DMS153 (cell line): ENCODE results near the gene DNAH2.
"Not testable (repeated sequence)": the region's sequence is repeated elsewhere in the genome, so short reads cannot be mapped to it uniquely, and the experiment has no call there.

Source experiments
- DNase-seq: peaks from one replicate; lab custom pipeline; 2025; lab: John Stamatoyannopoulos, UW

Gene DNAH2

DNA sequence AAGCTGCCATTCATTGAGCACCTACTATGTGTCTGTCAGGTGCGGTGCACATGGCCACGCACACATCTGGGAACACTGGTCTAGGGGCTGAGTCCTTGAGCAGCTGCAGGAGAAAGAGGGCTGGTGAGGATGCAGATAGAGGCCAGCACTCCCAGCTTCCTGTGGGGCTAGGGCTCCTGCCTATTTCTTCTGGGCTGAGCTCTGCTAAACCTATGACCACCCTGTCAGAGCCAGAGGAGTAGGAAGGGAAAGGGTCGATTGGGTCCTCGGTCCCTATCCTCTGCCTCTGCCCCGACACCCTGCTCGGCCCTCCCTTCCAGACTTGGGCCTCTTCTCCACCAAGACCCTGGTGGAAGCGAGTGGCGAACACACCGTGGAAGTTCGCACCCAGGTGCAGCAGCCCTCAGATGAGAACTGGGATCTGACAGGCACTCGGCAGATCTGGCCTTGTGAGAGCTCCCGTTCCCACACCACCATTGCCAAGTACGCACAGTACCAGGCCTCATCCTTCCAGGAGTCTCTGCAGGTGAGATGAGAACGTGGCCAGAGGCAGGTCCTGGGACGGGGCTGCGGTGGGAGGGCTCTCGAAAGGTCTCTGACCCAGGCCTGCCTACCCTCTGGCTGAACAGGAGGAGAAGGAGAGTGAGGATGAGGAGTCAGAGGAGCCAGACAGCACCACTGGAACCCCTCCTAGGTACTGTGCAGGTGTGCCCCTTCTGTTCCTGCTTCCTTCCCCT, 133.3 kb downstream of the DNAH2 start:
- DNase-seq: no peak

- DNase-seq: peak; percentile 55
Observed at GRCh38 chr17:7851438-7852261, 134.1 kb downstream of the DNAH2 start.

- no peak for DNase-seq
Observed at GRCh38 chr17:7852262-7852670, 134.7 kb downstream of the DNAH2 start.

DNA sequence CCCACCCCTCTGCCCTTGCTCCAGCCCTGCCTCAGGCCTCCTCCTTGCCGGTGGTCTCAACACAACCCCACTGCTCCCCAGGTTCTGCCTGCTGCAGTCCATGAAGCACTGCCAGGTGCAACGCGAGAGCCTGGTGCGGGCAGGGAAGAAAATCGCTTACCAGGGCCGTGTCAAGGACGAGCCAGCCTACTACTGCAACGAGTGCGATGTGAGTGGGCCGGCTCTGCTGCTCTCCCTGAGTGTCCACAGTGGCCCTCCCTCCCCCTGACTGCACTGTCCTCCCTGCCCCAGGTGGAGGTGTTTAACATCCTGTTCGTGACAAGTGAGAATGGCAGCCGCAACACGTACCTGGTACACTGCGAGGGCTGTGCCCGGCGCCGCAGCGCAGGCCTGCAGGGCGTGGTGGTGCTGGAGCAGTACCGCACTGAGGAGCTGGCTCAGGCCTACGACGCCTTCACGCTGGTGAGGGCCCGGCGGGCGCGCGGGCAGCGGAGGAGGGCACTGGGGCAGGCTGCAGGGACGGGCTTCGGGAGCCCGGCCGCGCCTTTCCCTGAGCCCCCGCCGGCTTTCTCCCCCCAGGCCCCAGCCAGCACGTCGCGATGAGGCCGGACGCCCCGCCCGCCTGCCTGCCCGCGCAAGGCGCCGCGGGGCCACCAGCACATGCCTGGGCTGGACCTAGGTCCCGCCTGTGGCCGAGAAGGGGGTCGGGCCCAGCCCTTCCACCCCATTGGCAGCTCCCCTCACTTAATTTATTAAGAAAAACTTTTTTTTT, 135.6 kb downstream of the DNAH2 start:
- no peak for DNase-seq

DNA sequence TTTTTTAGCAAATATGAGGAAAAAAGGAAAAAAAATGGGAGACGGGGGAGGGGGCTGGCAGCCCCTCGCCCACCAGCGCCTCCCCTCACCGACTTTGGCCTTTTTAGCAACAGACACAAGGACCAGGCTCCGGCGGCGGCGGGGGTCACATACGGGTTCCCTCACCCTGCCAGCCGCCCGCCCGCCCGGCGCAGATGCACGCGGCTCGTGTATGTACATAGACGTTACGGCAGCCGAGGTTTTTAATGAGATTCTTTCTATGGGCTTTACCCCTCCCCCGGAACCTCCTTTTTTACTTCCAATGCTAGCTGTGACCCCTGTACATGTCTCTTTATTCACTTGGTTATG, 136.1 kb downstream of the DNAH2 start:
- no peak for DNase-seq

DNA sequence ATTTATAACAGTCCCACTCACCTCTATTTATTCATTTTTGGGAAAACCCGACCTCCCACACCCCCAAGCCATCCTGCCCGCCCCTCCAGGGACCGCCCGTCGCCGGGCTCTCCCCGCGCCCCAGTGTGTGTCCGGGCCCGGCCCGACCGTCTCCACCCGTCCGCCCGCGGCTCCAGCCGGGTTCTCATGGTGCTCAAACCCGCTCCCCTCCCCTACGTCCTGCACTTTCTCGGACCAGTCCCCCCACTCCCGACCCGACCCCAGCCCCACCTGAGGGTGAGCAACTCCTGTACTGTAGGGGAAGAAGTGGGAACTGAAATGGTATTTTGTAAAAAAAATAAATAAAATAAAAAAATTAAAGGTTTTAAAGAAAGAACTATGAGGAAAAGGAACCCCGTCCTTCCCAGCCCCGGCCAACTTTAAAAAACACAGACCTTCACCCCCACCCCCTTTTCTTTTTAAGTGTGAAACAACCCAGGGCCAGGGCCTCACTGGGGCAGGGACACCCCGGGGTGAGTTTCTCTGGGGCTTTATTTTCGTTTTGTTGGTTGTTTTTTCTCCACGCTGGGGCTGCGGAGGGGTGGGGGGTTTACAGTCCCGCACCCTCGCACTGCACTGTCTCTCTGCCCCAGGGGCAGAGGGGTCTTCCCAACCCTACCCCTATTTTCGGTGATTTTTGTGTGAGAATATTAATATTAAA, 136.7 kb downstream of the DNAH2 start:
- DNase-seq: no peak

DNA sequence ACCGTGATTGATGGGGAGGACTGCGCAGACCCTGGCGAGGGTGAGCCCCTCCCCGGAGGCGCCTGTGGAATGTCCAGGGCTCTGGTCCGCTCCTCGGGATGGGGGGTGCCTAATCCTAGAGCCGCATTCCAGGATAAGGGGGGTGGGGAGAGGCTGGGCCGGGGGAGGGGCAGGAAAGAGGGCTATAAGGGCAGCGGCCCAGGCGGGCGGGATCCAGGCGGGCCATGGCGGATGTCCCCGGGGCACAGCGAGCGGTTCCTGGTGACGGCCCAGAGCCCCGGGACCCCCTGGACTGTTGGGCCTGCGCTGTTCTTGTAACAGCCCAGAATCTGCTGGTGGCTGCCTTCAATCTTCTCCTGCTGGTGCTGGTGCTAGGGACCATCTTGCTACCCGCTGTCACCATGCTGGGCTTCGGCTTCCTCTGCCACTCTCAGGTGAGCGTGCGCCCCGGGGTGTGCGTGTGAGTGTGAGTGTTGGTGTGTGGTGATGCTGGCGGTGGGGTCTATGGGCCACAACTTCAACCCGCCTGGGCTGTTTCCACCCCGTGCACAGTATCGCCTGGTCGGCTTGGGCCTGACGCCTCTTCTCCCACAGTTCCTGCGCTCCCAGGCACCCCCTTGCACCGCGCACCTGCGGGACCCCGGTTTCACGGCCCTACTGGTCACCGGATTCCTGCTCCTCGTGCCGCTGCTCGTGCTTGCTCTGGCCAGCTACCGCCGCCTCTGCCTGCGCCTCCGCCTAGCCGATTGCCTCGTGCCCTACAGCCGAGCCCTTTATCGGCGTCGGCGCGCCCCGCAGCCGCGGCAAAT, 137.5 kb downstream of the DNAH2 start, which contains the start of gene TMEM88:
TSS of gene TMEM88 (plus strand) at position 216 of the 809 bp plus-strand sequence. CDS start at position 225, 9 bp downstream.
- no peak for DNase-seq

GRCh38 chr17:7855660-7856010, 138.1 kb downstream of the DNAH2 start:
- DNase-seq: no peak

DNA sequence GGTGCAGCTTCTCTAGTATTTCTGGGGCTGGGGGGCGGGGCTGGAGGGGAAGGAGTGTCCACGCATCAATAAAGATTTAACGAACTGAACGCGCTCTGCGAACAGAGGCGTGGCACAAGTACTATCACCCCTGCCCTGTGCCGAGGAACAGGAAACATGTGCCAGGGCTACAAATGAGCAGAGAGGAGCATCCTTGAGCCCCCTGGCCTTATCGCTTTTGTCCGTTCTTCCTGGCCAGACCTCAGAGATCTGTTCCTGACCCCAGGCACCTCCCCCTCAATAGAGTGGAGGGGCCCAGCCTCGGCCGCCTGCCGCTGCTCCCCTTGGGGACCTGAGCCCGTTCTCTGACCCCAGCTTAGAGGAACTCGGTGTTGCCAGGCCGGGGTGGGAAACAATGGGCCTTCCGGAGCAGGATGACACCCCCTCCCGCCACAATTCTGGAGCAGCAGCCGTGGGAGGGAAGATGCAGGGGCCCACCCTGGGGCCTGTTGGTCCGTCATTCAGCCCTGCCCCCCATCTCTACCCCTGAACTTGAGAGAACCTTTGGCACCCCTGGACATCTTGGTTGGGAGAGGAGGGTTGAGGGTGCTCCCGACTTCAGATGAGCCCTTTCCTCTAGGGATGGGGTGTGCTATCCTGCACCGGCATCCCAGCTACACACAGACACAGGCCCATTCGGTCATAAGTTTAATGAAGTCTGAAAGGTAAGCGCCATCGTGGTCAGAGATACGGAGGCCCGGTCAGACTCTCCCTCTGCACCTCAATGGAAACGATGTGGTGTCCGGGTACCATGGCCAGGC, 138.7 kb downstream of the DNAH2 start:
- DNase-seq: no peak

DNA sequence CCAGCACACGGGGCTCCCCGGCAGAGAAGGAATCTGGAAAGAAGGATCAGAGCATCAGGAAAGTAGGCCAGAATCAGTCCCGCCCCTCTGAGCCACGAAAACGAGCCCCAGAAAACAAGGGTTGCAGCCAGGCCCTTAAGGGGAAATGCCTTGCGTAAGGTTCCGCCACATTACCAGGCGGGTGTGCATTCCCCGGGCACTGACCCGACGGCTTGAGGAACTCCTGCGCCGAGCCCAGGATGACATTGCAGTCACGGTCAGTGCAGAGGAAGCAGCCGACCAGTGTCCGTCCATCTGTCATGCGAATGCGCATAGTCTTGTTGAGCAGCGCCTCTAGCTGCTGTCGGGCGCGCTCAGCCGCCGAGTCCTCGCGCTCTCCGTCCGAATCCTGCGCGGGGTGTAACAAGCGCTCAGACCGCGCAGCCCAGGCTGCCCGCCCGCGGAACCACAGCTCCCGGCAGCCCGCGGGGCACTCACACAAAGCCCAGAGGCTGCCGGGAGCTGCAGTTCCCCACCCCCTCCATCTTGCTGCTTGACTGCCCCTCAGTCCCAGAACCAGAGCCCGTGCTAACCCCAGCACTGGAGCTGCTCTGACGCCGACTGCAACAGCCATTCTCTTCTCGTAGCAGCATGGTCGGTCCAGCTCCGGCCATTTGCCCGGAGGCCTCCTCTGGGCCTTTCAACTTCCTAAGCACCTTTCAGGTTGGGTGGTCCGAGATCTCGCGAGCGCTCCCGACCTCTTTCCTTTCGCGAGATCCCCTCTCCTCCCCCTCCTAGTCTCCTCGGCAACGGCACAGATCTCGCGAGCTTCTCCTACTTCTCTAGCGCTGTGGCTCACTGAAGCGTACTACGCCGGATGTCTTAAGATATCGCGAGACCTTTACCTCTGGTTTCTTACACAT, 139.5 kb downstream of the DNAH2 start, which contains the start of gene NAA38:
TSS of gene NAA38 (minus strand) at position 749 of the 902 bp plus-strand sequence. CDS start at position 653, 96 bp downstream.
- DNase-seq: peak; percentile 95

DNA sequence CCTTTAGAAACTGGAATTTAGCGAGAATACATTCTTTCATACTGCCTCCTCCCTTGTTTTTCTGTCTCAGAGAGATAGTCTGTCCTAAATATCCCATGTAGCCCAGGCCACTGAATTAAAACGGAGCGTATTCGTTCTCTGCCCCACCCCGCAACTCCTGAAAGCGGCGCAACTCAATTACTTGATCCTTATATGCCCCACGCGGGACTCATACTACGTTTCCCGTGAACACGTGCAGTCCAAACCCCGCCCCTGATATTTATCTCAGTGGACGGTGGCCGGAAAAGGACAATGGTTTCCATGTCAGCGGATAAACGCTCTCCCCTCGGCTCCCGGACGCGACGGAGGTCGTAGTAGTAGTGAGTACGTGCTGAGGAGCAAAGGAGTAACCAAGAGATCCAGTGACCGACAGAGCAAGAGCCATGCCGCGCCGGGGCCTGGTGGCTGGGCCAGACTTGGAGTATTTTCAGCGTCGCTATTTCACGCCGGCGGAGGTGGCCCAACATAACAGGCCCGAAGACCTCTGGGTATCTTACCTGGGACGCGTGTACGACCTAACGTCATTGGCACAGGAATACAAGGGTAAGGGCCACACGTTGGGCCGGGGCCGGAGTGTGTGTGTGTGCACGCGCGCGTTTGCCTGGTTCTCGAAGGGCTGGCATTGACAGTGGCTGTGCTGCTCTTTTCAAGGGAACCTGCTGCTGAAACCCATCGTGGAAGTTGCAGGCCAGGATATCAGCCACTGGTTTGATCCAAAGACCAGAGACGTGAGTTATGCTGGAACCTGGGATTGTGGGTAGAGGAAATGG, 140.4 kb downstream of the DNAH2 start, which contains the start of gene CYB5D1:
TSS of gene CYB5D1 (plus strand) at position 291 of the 809 bp plus-strand sequence. CDS start at position 423, 132 bp downstream.
- DNase-seq: peak; percentile 82

GRCh38 chr17:7858522-7858810, 140.9 kb downstream of the DNAH2 start:
- DNase-seq: no peak

GRCh38 chr17:7859028-7859427, 141.5 kb downstream of the DNAH2 start:
- no peak for DNase-seq

DNA sequence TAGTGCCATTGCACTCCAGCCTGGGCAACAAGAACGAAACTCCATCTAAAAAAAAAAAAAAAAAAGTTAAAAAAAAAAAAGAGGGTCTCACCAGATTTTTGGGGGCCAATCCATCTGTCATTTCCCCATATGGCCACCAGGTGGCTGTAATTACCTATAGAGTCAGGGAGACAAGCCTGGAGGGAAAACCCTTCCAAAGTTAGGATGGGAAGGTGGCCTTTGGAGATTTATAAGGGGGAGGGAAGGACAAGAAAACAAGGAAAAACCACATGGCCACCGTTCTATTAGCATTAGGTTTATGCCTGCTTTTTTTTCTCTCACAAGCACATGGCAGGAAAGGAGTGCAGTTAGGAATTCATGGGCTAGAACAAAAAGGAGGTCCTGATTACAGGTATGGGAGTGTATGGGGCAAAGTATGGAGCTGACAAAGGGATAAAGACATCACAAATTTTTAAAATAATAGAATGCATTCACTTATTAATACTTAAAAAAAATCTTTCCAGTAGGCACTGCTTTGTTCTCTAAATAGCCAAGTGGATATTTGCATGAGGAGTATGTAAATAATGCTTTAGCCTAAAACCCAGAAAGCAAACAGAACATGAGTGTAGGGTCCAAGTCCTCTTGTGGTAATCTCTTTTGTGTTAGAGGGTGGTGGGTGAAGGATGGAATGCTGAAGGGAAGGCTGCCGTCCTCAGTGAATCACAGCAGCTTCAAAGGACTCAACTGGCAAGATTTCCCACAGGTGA, 145.3 kb downstream of the DNAH2 start:
- no peak for DNase-seq

DNA sequence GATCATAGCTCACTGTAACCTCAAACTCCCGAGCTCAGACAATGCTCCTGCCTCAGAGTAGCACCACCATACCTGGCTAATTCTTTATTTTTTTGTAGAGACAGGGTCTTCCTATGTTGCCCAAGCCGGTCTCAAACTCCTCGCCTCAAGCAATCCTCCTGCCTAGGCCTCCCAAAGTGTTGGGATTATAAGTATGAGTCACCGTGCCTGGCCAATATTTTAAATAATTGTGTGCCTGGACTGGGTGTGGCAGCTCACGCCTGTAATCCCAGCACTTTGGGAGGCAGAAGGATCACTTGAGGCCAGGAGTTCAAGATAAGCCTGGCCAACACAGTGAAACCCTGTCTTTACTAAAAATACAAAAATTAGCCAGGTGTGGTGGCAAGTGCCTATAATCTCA, 146.8 kb downstream of the DNAH2 start:
- DNase-seq: not testable (repeated sequence)

DNA sequence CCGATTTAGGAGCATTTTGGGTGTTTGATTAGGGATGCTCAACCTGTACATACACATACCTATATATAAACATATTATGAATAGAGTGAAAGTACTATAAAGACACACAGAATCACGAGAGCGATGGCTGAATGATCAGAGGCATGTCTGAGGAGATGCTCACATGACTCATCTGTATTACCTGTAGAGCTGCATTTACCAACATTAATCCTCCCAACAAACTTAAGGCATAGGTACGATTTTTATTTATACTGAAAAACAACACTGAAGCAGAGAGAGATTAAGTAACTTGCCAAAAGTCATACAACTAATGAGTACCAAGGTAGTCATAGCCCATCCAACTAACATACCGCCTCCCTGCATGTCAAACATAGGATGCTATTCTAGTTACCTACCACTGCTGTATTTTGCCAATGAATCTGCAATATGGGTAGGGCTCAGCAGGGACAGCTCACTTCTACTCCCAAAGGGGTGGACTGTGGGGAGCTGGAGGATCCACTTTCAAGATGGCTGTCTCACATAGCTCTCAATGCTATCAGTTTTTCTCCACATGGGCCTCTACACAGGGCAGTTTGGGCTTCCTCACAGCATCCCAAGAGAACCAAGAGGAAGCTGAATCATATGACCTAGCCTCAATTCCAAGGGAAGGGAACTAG, 147.6 kb downstream of the DNAH2 start:
- no peak for DNase-seq

DNA sequence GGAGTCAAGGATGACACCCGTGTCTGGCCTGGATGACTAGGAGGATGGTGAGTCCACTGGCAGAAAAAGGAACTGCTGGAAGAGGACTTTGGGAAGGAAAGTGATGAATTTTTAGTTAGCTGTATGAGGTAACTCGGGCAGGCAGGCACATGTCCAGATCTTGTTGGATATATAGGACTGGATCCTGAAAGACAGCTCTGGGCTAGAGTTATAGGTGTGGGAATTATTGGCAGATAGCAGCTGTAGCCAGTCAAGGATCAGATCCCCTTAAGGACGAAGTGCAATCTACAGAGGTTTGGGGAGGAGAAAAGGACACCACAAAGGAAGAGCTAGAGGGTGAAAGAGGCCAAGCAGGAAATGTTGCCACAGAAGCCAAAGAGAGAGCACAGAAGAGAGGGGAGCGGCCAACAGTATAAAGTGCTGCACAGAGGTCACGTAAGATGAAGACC, 150.4 kb downstream of the DNAH2 start:
- no peak for DNase-seq
